Panc1 (cell line): ENCODE data around the gene RFX2.

ENCODE experiments used
- POLR2AphosphoS5 ChIP-seq: IDR thresholded peaks from 2 replicates; pipeline ENCODE4 v1.6.1; 2012; ENCODE audit warnings: mild to moderate bottlenecking, low read depth, low read length, moderate library complexity
- REST ChIP-seq, 2 experiments: IDR thresholded peaks; 2 replicates each; pipeline ENCODE4 v1.6.1; 2011 to 2012; ENCODE audit warnings: low read depth in 2 of 2, control low read depth in 1 of 2, low read length in 1 of 2, mild to moderate bottlenecking in 1 of 2, moderate library complexity in 1 of 2; ENCODE audit not compliant: insufficient read depth in 1 of 2
- SIN3A ChIP-seq: IDR thresholded peaks from 2 replicates; pipeline ENCODE4 v1.6.1; 2012; ENCODE audit warnings: low read depth, mild to moderate bottlenecking, low read length, moderate library complexity, borderline replicate concordance; ENCODE audit not compliant: insufficient read depth
- TCF7L2 ChIP-seq: IDR thresholded peaks from 2 replicates; pipeline ENCODE4 v1.6.1; 2011; ENCODE audit warnings: mild to moderate bottlenecking, low read depth, low read length, inconsistent platforms
- TF ChIP-seq, protein P1 (sequence below): fragments of 450-650 bp; IDR thresholded peaks from 2 replicates; pipeline ENCODE4 v1.5.1; 2017; ENCODE audit warnings: mild to moderate bottlenecking

- TF ChIP-seq, protein P1, sequence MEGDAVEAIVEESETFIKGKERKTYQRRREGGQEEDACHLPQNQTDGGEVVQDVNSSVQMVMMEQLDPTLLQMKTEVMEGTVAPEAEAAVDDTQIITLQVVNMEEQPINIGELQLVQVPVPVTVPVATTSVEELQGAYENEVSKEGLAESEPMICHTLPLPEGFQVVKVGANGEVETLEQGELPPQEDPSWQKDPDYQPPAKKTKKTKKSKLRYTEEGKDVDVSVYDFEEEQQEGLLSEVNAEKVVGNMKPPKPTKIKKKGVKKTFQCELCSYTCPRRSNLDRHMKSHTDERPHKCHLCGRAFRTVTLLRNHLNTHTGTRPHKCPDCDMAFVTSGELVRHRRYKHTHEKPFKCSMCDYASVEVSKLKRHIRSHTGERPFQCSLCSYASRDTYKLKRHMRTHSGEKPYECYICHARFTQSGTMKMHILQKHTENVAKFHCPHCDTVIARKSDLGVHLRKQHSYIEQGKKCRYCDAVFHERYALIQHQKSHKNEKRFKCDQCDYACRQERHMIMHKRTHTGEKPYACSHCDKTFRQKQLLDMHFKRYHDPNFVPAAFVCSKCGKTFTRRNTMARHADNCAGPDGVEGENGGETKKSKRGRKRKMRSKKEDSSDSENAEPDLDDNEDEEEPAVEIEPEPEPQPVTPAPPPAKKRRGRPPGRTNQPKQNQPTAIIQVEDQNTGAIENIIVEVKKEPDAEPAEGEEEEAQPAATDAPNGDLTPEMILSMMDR = no peak
- TF ChIP-seq SIN3A = no peak
- TF ChIP-seq REST (IDR thresholded peaks at IDR 0.05; ENCODE audit: insufficient read depth in 1 of 2, low read depth in 2 of 2, low read length in 1 of 2) = no peak
- no peak for TF ChIP-seq POLR2AphosphoS5
- no peak for TF ChIP-seq TCF7L2
Observed at GRCh38 chr19:5948752-5949564, 161.3 kb downstream of the RFX2 start.
